HS-27A (cell line): Measurements from ENCODE around the gene GP5.

ENCODE experiments used
- DNase-seq: peaks from one replicate; pipeline ENCODE4 v3.0.0-alpha.2; 2012; ENCODE audit warnings: low read depth, missing footprints

Gene GP5

GRCh38 chr3:194399166-194399565, at the start of gene GP5:
Gene GP5, minus strand, starts transcription at chr3:194399266. Its CDS starts 984 bp downstream, at chr3:194398282.
- DNase-seq, result no peak

GRCh38 chr3:194447657-194448056, 48.6 kb upstream of the GP5 start:
- no peak for DNase-seq

- no peak for DNase-seq
These were observed 48.1 kb upstream of the GP5 start for GRCh38 chr3:194447161-194447560.

GRCh38 chr3:194446754-194447153, 47.7 kb upstream of the GP5 start:
- DNase-seq, result no peak

GRCh38 chr3:194446172-194446571, 47.1 kb upstream of the GP5 start:
- DNase-seq, result no peak

GRCh38 chr3:194443901-194444300, 44.8 kb upstream of the GP5 start:
- DNase-seq, result no peak

- DNase-seq, result no peak
These were observed 41.7 kb upstream of the GP5 start for GRCh38 chr3:194440756-194441155.

- no peak for DNase-seq
These were observed 41.0 kb upstream of the GP5 start for GRCh38 chr3:194439881-194440550.

GRCh38 chr3:194434503-194434902, 35.4 kb upstream of the GP5 start:
- DNase-seq, result no peak

- no peak for DNase-seq
These were observed 32.5 kb upstream of the GP5 start for GRCh38 chr3:194431554-194431953.

GRCh38 chr3:194425399-194425798, 26.3 kb upstream of the GP5 start:
- DNase-seq, result no peak

- DNase-seq, result no peak
These were observed 25.9 kb upstream of the GP5 start for GRCh38 chr3:194424953-194425352.

GRCh38 chr3:194424373-194424772, 25.3 kb upstream of the GP5 start:
- DNase-seq, result no peak

GRCh38 chr3:194423317-194423716, 24.3 kb upstream of the GP5 start:
- no peak for DNase-seq

GRCh38 chr3:194422188-194422587, 23.1 kb upstream of the GP5 start:
- DNase-seq, result no peak

- no peak for DNase-seq
These were observed 19.6 kb upstream of the GP5 start for GRCh38 chr3:194418671-194419070.

GRCh38 chr3:194407423-194407822, 8.4 kb upstream of the GP5 start:
- DNase-seq, result no peak

- no peak for DNase-seq
These were observed 6.7 kb upstream of the GP5 start for GRCh38 chr3:194405766-194406165.

- DNase-seq, result no peak
These were observed 5.5 kb upstream of the GP5 start for GRCh38 chr3:194404365-194405140.

- no peak for DNase-seq
These were observed 2.8 kb upstream of the GP5 start for GRCh38 chr3:194401868-194402329.

- no peak for DNase-seq
These were observed 2.3 kb upstream of the GP5 start for GRCh38 chr3:194401346-194401745.

- DNase-seq, result no peak
These were observed 877 bp upstream of the GP5 start for GRCh38 chr3:194399874-194400411.

- no peak for DNase-seq
These were observed 1.2 kb downstream of the GP5 start for GRCh38 chr3:194397757-194398312.
